A673 (cell line): ENCODE measurements around the gene KCNC1.

Experiments
- EZH2 ChIP-seq: fragments of 200-600 bp; sonication (generic); IDR thresholded peaks from 2 replicates; pipeline ENCODE4 v1.6.1; 2017; ENCODE audit warnings: borderline replicate concordance, low read depth, mild to moderate bottlenecking, mixed read lengths, antibody characterized with exemption, low read length; ENCODE audit not compliant: poor library complexity, severe bottlenecking
- TF ChIP-seq, protein P1 (sequence below): fragments of 300-800, 200-600 bp; sonication (generic); conservative IDR thresholded peaks from 2 replicates; pipeline ENCODE4 v1.5.1; 2017; ENCODE audit warnings: low read depth, mild to moderate bottlenecking, antibody characterized with exemption, low read length, moderate library complexity, mixed read lengths

DNA sequence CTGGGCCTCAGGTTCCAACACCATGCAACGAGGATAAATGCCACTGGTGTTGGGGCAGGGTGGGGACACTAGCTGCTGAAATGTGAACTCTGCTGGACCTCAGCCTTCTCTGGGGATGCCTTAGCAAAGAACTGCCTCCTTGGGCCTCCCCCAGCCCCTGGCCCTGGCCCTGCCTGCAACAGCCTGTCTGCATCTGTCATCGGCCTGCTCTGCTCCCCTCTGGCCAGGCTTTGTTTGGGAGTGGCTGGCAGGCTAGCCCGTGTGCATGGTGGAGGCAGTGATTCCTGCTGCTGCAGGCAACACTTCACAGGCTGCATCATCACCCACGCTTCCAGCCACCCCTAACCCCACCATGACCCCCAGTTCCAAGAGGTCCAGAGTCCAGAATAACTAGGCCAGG is 26.8 kb upstream of the KCNC1 start:
- TF ChIP-seq, protein P1, sequence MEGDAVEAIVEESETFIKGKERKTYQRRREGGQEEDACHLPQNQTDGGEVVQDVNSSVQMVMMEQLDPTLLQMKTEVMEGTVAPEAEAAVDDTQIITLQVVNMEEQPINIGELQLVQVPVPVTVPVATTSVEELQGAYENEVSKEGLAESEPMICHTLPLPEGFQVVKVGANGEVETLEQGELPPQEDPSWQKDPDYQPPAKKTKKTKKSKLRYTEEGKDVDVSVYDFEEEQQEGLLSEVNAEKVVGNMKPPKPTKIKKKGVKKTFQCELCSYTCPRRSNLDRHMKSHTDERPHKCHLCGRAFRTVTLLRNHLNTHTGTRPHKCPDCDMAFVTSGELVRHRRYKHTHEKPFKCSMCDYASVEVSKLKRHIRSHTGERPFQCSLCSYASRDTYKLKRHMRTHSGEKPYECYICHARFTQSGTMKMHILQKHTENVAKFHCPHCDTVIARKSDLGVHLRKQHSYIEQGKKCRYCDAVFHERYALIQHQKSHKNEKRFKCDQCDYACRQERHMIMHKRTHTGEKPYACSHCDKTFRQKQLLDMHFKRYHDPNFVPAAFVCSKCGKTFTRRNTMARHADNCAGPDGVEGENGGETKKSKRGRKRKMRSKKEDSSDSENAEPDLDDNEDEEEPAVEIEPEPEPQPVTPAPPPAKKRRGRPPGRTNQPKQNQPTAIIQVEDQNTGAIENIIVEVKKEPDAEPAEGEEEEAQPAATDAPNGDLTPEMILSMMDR: no peak
- TF ChIP-seq EZH2: no peak
